ENCODE data around the gene TRIM24.

- TF ChIP-seq EZH2 (IDR thresholded peaks at IDR 0.05; ENCODE audit: insufficient read depth, poor library complexity, severe bottlenecking) (no peak), EZH2phosphoT487 (IDR thresholded peaks at IDR 0.05; ENCODE audit: insufficient read depth, low read depth) (no peak)
Measured at GRCh38 chr7:138500892-138501291, 40.8 kb downstream of the TRIM24 start.

Data from GM23248 (cell line).